Measurements from ENCODE around the gene TMEM181.

TMEM181 gene

DNA sequence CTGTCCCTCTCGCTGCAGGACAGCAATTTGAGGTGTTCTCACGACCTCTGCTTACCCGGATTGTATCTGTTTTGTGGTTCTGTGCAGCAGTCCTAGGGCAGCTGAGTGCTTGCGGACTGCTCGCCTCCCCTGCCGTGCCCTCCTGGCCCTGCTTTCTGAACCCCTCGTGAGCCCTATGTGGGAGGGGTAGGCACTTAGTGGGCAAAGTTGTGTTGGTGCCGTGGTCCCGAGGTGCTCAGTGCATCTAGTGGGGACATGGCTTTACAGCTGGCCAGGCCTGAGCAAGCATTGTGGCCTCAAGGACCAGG lies 5.2 kb downstream of the TMEM181 start:
- H3K9me3 ChIP-seq (ENCODE audit: insufficient read depth, low read length), result no peaks in the 10 kb centered on the region
- H3F3A ChIP-seq (ENCODE audit: insufficient read depth), result no peaks in the 10 kb centered on the region
- H3K79me2 ChIP-seq (ENCODE audit: insufficient read depth, low read length), result peaks cover 70% of the 10 kb centered on the region
- no peak overlapping the region for H3K27ac ChIP-seq (ENCODE audit: low read depth, low read length)
- peaks cover 5% of the 10 kb centered on the region; the same call in 1 of the 2 replicates for H4K20me1 ChIP-seq (ENCODE audit: low read depth, low read length)
- H3K36me3 ChIP-seq (ENCODE audit: low read length), result no peaks in the 10 kb centered on the region
- H2AFZ ChIP-seq (ENCODE audit: low read depth, low read length, severe bottlenecking), result no peak overlapping the region
- TF ChIP-seq EZH2phosphoT487 (conservative IDR thresholded peaks at IDR 0.05; ENCODE audit: low read length), result no peak
- TF ChIP-seq, protein P1, sequence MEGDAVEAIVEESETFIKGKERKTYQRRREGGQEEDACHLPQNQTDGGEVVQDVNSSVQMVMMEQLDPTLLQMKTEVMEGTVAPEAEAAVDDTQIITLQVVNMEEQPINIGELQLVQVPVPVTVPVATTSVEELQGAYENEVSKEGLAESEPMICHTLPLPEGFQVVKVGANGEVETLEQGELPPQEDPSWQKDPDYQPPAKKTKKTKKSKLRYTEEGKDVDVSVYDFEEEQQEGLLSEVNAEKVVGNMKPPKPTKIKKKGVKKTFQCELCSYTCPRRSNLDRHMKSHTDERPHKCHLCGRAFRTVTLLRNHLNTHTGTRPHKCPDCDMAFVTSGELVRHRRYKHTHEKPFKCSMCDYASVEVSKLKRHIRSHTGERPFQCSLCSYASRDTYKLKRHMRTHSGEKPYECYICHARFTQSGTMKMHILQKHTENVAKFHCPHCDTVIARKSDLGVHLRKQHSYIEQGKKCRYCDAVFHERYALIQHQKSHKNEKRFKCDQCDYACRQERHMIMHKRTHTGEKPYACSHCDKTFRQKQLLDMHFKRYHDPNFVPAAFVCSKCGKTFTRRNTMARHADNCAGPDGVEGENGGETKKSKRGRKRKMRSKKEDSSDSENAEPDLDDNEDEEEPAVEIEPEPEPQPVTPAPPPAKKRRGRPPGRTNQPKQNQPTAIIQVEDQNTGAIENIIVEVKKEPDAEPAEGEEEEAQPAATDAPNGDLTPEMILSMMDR (IDR thresholded peaks at IDR 0.05; ENCODE audit: insufficient read depth, low read length, poor library complexity, severe bottlenecking), result no peak
- no peak overlapping the region for H3K4me3 ChIP-seq (ENCODE audit: insufficient read depth, low read length, poor library complexity, severe bottlenecking)
- H3K4me2 ChIP-seq (ENCODE audit: low read depth, low read length, poor library complexity, severe bottlenecking), result no peak overlapping the region
- H3K9me2 ChIP-seq (replicated peaks; ENCODE audit: insufficient read depth, low read length), result no peaks in the 10 kb centered on the region
- H3K27me3 ChIP-seq (ENCODE audit: low read length), result no peaks in the 10 kb centered on the region
- no peak overlapping the region for H3K9ac ChIP-seq (ENCODE audit: low read length)

DNA sequence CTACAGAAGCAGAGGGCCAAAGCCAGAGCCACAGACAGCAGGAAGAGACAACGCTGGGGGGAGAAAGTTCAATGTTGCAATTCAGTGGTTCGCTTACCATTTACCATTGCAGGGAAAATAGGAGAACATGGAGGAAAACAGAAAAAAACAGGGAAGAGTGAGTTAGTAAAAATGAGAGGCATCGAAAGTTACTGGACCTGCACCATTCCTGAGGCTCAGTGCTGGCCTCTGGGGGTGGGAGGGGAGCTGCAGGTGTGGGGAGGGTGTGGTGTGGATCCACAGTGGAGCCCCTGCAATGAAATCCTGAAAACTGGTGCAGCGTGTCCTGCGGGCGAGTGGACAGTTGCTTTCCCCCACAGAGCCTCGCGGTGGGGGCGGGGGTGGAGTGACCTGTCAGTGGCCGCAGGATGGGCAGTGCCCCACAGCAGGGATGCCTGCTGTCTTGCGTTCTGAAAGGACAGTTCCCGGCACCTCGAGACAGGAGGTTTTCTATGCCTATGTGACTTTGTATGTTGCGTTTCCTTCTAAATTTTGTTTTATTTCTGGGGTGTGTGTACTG lies 5.7 kb downstream of the TMEM181 start:
- H3K27ac ChIP-seq (ENCODE audit: low read depth, low read length), result no peak overlapping the region
- no peak overlapping the region for H3K9ac ChIP-seq (ENCODE audit: low read length)
- no peaks in the 10 kb centered on the region for H3K9me3 ChIP-seq (ENCODE audit: insufficient read depth, low read length)
- H2AFZ ChIP-seq (ENCODE audit: low read depth, low read length, severe bottlenecking), result no peak overlapping the region
- TF ChIP-seq, protein P1 (IDR thresholded peaks at IDR 0.05; ENCODE audit: insufficient read depth, low read length, poor library complexity, severe bottlenecking), result no peak
- TF ChIP-seq EZH2phosphoT487 (conservative IDR thresholded peaks at IDR 0.05; ENCODE audit: low read length), result no peak
- H3K9me2 ChIP-seq (replicated peaks; ENCODE audit: insufficient read depth, low read length), result no peaks in the 10 kb centered on the region
- no peaks in the 10 kb centered on the region for H3K36me3 ChIP-seq (ENCODE audit: low read length)
- no peak overlapping the region for H3K4me3 ChIP-seq (ENCODE audit: insufficient read depth, low read length, poor library complexity, severe bottlenecking)
- H3K79me2 ChIP-seq (ENCODE audit: insufficient read depth, low read length), result peaks cover 70% of the 10 kb centered on the region
- H4K20me1 ChIP-seq (ENCODE audit: low read depth, low read length), result peaks cover 5% of the 10 kb centered on the region; the same call in 1 of the 2 replicates
- H3K27me3 ChIP-seq (ENCODE audit: low read length), result no peaks in the 10 kb centered on the region
- no peak overlapping the region for H3K4me2 ChIP-seq (ENCODE audit: low read depth, low read length, poor library complexity, severe bottlenecking)
- no peaks in the 10 kb centered on the region for H3F3A ChIP-seq (ENCODE audit: insufficient read depth)

GRCh38 chr6:158566207-158566818 lies 6.4 kb downstream of the TMEM181 start:
- peaks cover 62% of the 10 kb centered on the region for H3K79me2 ChIP-seq (ENCODE audit: insufficient read depth, low read length)
- no peak overlapping the region for H3K27ac ChIP-seq (ENCODE audit: low read depth, low read length)
- no peaks in the 10 kb centered on the region for H3F3A ChIP-seq (ENCODE audit: insufficient read depth)
- no peaks in the 10 kb centered on the region for H3K9me2 ChIP-seq (replicated peaks; ENCODE audit: insufficient read depth, low read length)
- no peaks in the 10 kb centered on the region for H3K9me3 ChIP-seq (ENCODE audit: insufficient read depth, low read length)
- TF ChIP-seq, protein P1 (IDR thresholded peaks at IDR 0.05; ENCODE audit: insufficient read depth, low read length, poor library complexity, severe bottlenecking), result no peak
- no peak for TF ChIP-seq EZH2phosphoT487 (conservative IDR thresholded peaks at IDR 0.05; ENCODE audit: low read length)
- H4K20me1 ChIP-seq (ENCODE audit: low read depth, low read length), result peaks cover 5% of the 10 kb centered on the region; the same call in 1 of the 2 replicates
- no peak overlapping the region for H2AFZ ChIP-seq (ENCODE audit: low read depth, low read length, severe bottlenecking)
- no peaks in the 10 kb centered on the region for H3K27me3 ChIP-seq (ENCODE audit: low read length)
- H3K4me3 ChIP-seq (ENCODE audit: insufficient read depth, low read length, poor library complexity, severe bottlenecking), result no peak overlapping the region
- no peak overlapping the region for H3K9ac ChIP-seq (ENCODE audit: low read length)
- H3K36me3 ChIP-seq (ENCODE audit: low read length), result no peaks in the 10 kb centered on the region
- H3K4me2 ChIP-seq (ENCODE audit: low read depth, low read length, poor library complexity, severe bottlenecking), result no peak overlapping the region

Data from SU-DHL-6 (cell line).